Adrenal gland (tissue), 12 donors: ENCODE results near the gene SLC25A19. TPM values are rescaled to one million over a fixed set of nuclear protein-coding genes. Genes with fewer than 3 reads are reported as not detected.
"Not testable (repeated sequence)": the region's sequence is repeated elsewhere in the genome, so short reads cannot be mapped to it uniquely, and the experiment has no call there.

Experiments used
- DNase-seq, 7 donors: peaks; one replicate each; pipeline ENCODE4 v3.0.0-alpha.2; 2019 to 2020
- H3K27ac ChIP-seq, 5 donors: fragments of 200-600 bp; sonication (generic) in 4 of 5; 1 replicate in 3 of 5; 2 replicates in 2 of 5; pipeline versions ENCODE4 v1.5.1 to v1.8.0; 2016 to 2020; ENCODE audit warnings: mild to moderate bottlenecking in 1 of 5
- H3K27me3 ChIP-seq: fragments of 200-600 bp; 2 replicates; pipeline ENCODE4 v1.8.0; 2021
- H3K36me3 ChIP-seq, 2 donors: fragments of 200-600 bp; replicated peaks in 1 of 2; 1 replicate in 1 of 2; 2 replicates in 1 of 2; pipeline versions ENCODE4 v1.5.1 to v1.8.0; 2018 to 2022
- H3K4me1 ChIP-seq, 2 donors: fragments of 200-600 bp; replicated peaks in 1 of 2; 1 replicate in 1 of 2; 2 replicates in 1 of 2; pipeline versions ENCODE4 v1.5.1 to v1.8.0; 2018 to 2021
- H3K4me3 ChIP-seq, 4 donors: fragments of 200-600 bp; sonication (generic) in 3 of 4; one replicate each; pipeline ENCODE4 v1.5.1; 2016 to 2018
- H3K9me3 ChIP-seq, 3 donors: fragments of 200-600 bp; sonication (generic) in 1 of 3; replicated peaks in 1 of 3; 1 replicate in 2 of 3; 2 replicates in 1 of 3; pipeline versions ENCODE4 v1.5.1 to v1.8.0; 2016 to 2021
- POLR2A ChIP-seq, 2 donors: fragments of 450-650 bp; IDR thresholded peaks; one replicate each; pipeline ENCODE4 v1.6.1; 2017; ENCODE audit warnings: antibody characterized with exemption in 2 of 2, mild to moderate bottlenecking in 2 of 2, moderate library complexity in 1 of 2
- WGBS, 4 donors: extraction: QIAGEN DNeasy Blood & Tissue Kit in 2 of 4; methylation state at CpG; one replicate each; pipeline versions ENCODE4 v1.1.5 to v1.1.7; 2013 to 2017; 5-methylcytosine and 5-hydroxymethylcytosine counted together
- intact Hi-C, 2 donors: fragments of 100-400 bp; cut with DNase I; formaldehyde crosslinking; loops; one replicate each; pipeline versions ENCODE4 v1.14.1 to v1.15.0; 2022 to 2023
- polyA plus RNA-seq, 3 donors: library from polyadenylated mRNA; stranded (reverse); fragments of 200-250 nt in 2 of 3; fragments of 350-450 nt in 1 of 3; fragmentation: Illumina TruSeq in 1 of 3; extraction: RNeasy Lipid Tissue Mini Kit (QIAGEN cat#74804) in 1 of 3; gene quantifications; one replicate each; pipeline ENCODE4 v1.2.3, GENCODE V29; 2013 to 2014
- total RNA-seq, 9 donors: library from RNA; depleted of rRNA in 4 of 9; stranded (reverse); fragments of >200 nt in 4 of 9; fragments of 120-200 nt in 1 of 9; fragmentation: NEBNext Ultra II Directional in 1 of 9; extraction: Animal tissue kit (Norgen Biotek cat#: 25700) in 1 of 9; gene quantifications; one replicate each; pipeline versions ENCODE4 v1.1.0 to v1.2.4, GENCODE V29; 2013 to 2023
- TF ChIP-seq, protein P1 (sequence below), 6 experiments: fragments of 450-650 bp in 4 of 6; fragments of 200-600 bp in 2 of 6; sonication (generic) in 1 of 6; IDR thresholded peaks; 1 replicate in 5 of 6; 2 replicates in 1 of 6; pipeline versions ENCODE4 v1.5.1 to v1.8.0; 2016 to 2021; ENCODE audit warnings: antibody characterized with exemption in 6 of 6, mild to moderate bottlenecking in 2 of 6, moderate library complexity in 1 of 6
- donor health status: healthy with polysubstance abuse.
- donor health status: Bipolar disorder and iron deficiency.
- donor health status: DM: yes; HTN: yes; CAD: no.
- donor health status: DM: no; HTN: no; CAD: no.
- donor health status: DM: no; HTN: no; CAD: no.
- donor health status: DM: yes; HTN: yes; CAD: no.

The SLC25A19 gene
- total and polyA plus RNA-seq, 12 donors, result 15.8 to 63.9 (median 25.3) TPM

DNA sequence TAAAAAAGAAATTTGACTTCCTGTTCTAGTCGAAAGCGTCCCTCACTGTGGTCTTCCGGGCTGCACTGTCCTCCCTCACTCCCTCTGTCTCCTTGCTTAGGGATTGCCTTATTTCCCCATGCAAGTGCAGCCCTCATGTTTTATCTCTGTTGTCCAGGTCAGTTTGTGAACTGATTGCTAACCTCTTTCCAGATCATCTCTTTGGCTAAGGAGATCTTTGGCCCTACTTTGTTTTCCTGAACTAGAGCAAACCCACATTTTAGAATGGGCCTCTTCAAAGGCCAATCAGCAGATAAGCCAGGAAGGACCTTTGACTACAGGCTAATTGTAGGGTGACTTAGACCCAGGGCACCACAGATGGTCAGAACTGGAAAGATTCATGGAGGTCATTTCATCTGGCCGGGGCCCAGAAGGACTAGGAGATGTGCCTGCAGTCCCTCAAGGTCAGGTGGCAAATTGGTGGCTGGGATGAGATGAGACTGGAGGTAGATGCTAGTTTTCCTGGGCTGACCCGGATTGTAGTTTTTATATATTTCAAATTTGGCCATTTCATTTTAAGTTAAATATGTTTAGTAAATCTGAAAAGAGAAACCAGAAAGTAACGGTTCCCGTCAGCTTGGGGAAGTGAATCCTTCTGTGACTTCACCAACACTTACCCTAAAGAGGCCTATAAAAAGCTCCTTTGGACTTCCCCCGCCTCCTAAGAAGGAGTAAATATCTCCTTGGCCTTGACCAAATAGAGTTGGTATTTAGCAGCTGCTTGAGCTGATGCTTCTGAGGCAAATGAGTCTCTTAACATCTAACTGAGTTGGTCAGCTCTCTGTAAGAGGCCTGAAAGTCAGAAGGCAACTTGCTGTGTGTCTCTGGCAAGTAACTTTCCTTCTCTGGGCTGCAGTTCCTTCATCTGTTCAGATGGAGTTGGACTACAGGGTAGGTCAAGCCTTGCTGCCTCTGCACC lies 6.2 kb upstream of the SLC25A19 start:
- H3K27me3 ChIP-seq, result no peaks in the 10 kb centered on the region
- H3K9me3 ChIP-seq, result no peaks in the 10 kb centered on the region
- TF ChIP-seq, protein P1, sequence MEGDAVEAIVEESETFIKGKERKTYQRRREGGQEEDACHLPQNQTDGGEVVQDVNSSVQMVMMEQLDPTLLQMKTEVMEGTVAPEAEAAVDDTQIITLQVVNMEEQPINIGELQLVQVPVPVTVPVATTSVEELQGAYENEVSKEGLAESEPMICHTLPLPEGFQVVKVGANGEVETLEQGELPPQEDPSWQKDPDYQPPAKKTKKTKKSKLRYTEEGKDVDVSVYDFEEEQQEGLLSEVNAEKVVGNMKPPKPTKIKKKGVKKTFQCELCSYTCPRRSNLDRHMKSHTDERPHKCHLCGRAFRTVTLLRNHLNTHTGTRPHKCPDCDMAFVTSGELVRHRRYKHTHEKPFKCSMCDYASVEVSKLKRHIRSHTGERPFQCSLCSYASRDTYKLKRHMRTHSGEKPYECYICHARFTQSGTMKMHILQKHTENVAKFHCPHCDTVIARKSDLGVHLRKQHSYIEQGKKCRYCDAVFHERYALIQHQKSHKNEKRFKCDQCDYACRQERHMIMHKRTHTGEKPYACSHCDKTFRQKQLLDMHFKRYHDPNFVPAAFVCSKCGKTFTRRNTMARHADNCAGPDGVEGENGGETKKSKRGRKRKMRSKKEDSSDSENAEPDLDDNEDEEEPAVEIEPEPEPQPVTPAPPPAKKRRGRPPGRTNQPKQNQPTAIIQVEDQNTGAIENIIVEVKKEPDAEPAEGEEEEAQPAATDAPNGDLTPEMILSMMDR (IDR thresholded peaks at IDR 0.05), result peak in 1 of 6 experiments; percentile 9
- no peak for TF ChIP-seq POLR2A (IDR thresholded peaks at IDR 0.05)
- H3K4me3 ChIP-seq, result no peak overlapping the region
- H3K27ac ChIP-seq, result peak overlapping the region; percentile 55 to 88 (median 83)
- H3K4me1 ChIP-seq, result peaks cover 8 to 22% of the 10 kb centered on the region in 2 donors
- no peaks in the 10 kb centered on the region for H3K36me3 ChIP-seq
- peak; percentile 38 to 76 (median 66) for DNase-seq
- 56 to 66% (median 60%) methylated on average over 7 to 8 of the region's 8 CpGs for WGBS, 4 donors
- intact Hi-C loops, result no loop called here

DNA sequence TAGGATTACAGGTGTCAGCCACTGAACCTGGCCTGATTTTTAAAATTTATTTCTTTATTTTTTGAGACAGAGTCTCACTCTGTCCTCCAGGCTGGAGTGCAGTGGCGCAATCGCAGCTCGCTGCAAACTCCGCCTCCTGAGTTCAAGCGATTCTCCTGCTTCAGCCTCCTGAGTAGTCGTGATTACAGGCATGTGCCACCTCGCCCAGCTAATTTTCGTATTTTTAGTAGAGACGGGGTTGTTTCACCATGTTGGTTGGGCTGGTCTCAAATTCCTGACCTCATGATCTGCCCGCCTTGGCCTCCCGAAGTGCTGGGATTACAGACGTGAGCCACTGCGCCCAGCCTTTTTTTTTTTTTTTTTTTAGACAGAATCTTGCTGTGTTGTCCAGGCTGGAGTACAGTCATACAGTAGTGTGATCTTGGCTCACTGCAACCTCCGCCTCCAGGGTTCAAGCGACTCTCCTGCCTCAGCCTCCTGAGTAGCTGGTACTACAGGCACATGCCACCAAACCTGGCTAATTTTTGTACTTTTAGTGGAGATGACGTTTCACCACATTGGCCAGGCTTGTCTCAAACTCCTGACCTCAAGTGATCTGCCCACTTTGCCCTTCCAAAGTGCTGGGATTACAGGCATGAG lies 3.7 kb upstream of the SLC25A19 start:
- peak overlapping the region in 2 of 5 donors; percentile 34 to 37 for H3K27ac ChIP-seq
- H3K27me3 ChIP-seq, intact Hi-C loops, H3K4me3 ChIP-seq, H3K9me3 ChIP-seq, H3K36me3 ChIP-seq: not testable (repeated sequence)
- peak in 1 of 7 donors; percentile 57 for DNase-seq
- peaks cover 8 to 36% of the 10 kb centered on the region in 2 donors for H3K4me1 ChIP-seq
- 68 to 75% (median 71%) methylated on average over 15 to 16 of the region's 16 CpGs for WGBS, 4 donors

DNA sequence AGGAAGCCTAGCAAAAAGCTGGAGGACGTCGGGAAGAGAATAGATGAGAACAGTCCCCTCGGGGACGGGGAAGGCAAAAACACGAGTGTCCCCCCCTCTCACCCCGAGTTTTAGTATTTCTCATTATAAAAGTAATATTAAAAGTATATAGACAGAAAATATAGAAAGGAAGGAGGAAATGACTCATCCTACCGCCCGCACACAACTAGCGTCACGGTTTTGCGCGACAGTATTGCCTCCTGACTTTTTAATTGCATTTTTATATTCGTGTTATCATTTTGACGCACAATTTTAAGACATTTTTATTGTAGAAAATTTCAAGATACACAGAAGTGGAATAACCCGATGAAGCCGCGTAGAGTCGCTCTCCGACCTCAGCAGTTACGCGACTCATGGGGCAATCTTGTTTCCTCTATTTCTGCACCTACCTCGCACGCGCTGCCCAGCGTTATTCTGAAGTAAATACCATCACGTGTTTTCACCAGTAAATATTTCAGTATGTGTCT lies 652 bp upstream of the SLC25A19 start:
- 2 to 4% (median 3%) methylated on average over 26 of the region's 26 CpGs for WGBS, 4 donors
- H3K9me3 ChIP-seq, result no peaks in the 10 kb centered on the region
- DNase-seq, result peak; percentile 59 to 88 (median 78)
- intact Hi-C loops, result no loop called here
- peak overlapping the region; percentile 86 to 99 (median 90) for H3K27ac ChIP-seq
- peak overlapping the region in 2 of 4 donors; percentile 47 to 82 for H3K4me3 ChIP-seq
- H3K27me3 ChIP-seq, result no peaks in the 10 kb centered on the region
- H3K36me3 ChIP-seq, result peaks cover 0 to 8% of the 10 kb centered on the region in 2 donors
- H3K4me1 ChIP-seq, result peaks cover 9 to 30% of the 10 kb centered on the region in 2 donors
- TF ChIP-seq, protein P1 (IDR thresholded peaks at IDR 0.05), result peak in 4 of 6 experiments; percentile 13 to 32 (median 30)
- TF ChIP-seq POLR2A (IDR thresholded peaks at IDR 0.05), result no peak

DNA sequence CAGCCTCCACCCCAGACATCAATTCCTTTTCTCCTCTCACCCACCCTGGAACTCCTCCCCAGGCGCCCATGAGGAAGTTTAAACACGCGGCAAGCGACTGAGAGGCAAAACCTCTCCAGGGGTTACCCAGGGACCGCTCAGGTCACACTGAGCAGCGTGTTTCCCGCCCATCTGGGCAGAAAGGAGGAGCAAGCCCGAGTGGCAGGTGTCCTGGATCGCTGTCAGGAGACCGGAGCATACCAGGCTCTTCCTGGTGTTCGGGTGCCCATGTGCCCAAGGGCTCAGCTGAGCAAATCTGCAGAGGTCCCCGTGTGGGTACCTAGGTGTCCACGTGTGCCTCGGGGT lies 491 bp downstream of the SLC25A19 start:
- 0 to 4% (median 2%) methylated on average over 3 to 14 of the region's 14 CpGs for WGBS, 4 donors
- H3K36me3 ChIP-seq, result peaks cover 0 to 8% of the 10 kb centered on the region in 2 donors
- TF ChIP-seq, protein P1 (IDR thresholded peaks at IDR 0.05), result no peak
- no peak for TF ChIP-seq POLR2A (IDR thresholded peaks at IDR 0.05)
- intact Hi-C loops, result no loop called here
- no peaks in the 10 kb centered on the region for H3K9me3 ChIP-seq
- H3K27me3 ChIP-seq, result no peaks in the 10 kb centered on the region
- DNase-seq, result peak in 5 of 7 donors; percentile 63 to 73 (median 66)
- H3K4me3 ChIP-seq, result peak overlapping the region; percentile 27 to 82 (median 38)
- H3K4me1 ChIP-seq, result peaks cover 9 to 30% of the 10 kb centered on the region in 2 donors
- peak overlapping the region; percentile 47 to 99 (median 90) for H3K27ac ChIP-seq
